Activated naive CD8-positive, alpha-beta T cell (primary cell): ENCODE measurements around the gene KCNS3.

Experiments used
- H3K27ac Mint-ChIP-seq: one replicate; pipeline ENCODE4 v1.8.0; 2021; ENCODE audit warnings: mixed read lengths
- H3K27me3 Mint-ChIP-seq: one replicate; pipeline ENCODE4 v1.8.0; 2021; ENCODE audit warnings: mixed read lengths
- H3K36me3 Mint-ChIP-seq: one replicate; pipeline ENCODE4 v1.8.0; 2021; ENCODE audit warnings: mixed read lengths
- H3K4me1 Mint-ChIP-seq: one replicate; pipeline ENCODE4 v1.8.0; 2021; ENCODE audit warnings: low read depth, mixed read lengths
- H3K4me3 Mint-ChIP-seq: one replicate; pipeline ENCODE4 v1.8.0; 2021; ENCODE audit warnings: mild to moderate bottlenecking, mixed read lengths
- H3K9me3 Mint-ChIP-seq: one replicate; pipeline ENCODE4 v1.8.0; 2021; ENCODE audit warnings: low read depth, mixed read lengths

KCNS3 gene

DNA sequence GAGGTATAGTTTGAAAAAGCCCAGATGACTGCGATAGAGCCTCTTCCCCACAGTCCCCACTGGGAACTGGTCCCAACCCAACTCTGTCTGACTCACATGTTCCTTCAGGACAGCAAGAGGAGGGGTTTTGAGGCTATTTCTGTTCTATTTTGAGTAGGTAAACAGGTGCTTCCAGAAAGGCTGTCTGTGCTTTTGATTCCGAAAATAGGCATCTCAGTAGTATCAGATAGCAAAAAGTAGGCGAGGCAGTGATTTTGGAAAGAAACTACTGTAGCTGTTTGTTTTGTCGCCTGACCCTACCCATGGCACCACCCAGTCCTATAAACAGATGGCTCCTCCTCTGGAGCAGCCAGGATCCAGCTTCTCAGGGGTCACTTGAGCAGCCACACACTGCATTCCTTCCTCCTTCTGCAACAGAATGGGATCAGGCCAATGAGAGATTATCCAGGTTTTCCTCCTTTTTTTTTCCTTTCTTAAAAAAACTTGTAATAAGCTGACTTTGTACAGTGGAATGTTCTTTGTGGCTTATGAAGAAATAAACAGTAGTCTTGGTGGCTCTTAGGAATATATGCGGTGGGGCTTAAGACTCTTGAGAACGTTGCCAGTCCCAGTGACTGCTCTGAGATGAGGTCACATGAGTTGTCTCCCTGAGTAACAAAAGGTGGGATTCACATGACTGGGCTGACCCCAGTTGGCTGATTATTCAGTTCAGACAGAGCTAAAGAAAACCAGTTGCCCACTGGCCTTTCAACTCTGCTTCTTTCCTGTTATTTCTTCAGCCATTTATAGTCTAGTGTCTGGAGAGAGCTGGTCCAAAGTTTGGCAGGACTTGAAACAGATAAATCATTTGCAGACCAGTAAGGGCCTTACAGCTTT, 98.6 kb downstream of the KCNS3 start:
- H3K36me3 Mint-ChIP-seq = no peaks in the 10 kb centered on the region
- no peaks in the 10 kb centered on the region for H3K4me1 Mint-ChIP-seq
- H3K27me3 Mint-ChIP-seq = peaks cover 2% of the 10 kb centered on the region
- no peak overlapping the region for H3K4me3 Mint-ChIP-seq
- H3K27ac Mint-ChIP-seq = no peak overlapping the region
- no peaks in the 10 kb centered on the region for H3K9me3 Mint-ChIP-seq

DNA sequence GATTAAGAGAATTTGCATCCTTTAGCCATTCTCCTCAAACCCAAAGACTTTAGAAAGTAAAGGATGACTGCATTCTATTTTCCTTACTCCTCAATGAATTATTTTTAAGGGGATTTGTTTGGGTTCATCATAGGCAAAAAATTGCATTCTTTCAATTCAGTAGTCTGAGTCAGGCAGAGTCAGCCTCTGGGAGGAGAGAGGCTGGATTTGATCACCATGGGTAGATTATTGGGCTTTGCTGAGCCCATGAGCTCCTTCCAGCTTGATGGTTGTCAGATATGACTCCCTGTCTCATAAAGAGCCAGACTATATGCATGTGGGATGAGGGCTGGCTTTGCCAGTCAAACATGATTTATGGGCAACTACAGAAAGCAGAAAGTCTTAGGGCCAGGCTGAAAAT, 101.2 kb downstream of the KCNS3 start:
- H3K4me1 Mint-ChIP-seq = no peaks in the 10 kb centered on the region
- H3K27ac Mint-ChIP-seq = no peak overlapping the region
- no peaks in the 10 kb centered on the region for H3K36me3 Mint-ChIP-seq
- peaks cover 2% of the 10 kb centered on the region for H3K27me3 Mint-ChIP-seq
- no peaks in the 10 kb centered on the region for H3K9me3 Mint-ChIP-seq
- H3K4me3 Mint-ChIP-seq = no peak overlapping the region

DNA sequence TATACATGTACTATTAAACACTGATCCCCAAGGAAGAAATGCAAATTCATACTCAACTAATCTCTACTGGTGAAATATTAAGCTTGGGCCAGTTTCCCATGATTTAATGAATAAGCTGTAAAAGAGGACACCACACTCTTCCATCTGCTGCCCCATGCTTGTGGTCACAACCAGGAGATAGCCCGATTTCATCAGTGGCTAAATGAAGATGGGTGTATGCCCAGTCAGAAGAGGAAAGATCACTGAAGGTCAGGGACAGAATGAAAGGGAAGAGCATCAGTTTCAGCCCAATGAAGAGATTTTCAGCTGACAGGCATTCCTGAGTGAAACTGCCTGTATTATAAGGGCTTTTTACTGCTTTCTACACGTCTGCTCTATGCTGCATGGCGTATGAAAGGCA, 103.5 kb downstream of the KCNS3 start:
- Mint-ChIP-seq H3K4me1 (no peaks in the 10 kb centered on the region), H3K4me3 (no peak overlapping the region), H3K27me3 (peaks cover 4% of the 10 kb centered on the region), H3K36me3 (no peaks in the 10 kb centered on the region), H3K27ac (no peak overlapping the region), H3K9me3 (no peaks in the 10 kb centered on the region)
